Fibroblast of lung (primary cell): ENCODE results near the gene NEU2. TPM values are rescaled to one million over a fixed set of nuclear protein-coding genes. Genes with fewer than 3 reads are reported as not detected.

Experiments used
- DNase-seq, 2 donors: peaks; one replicate each; pipeline versions ENCODE4 v3.0.0 to v3.0.0-alpha.2; 2010; ENCODE audit warnings: low read depth in 2 of 2
- H2AFZ ChIP-seq: 2 replicates; pipeline ENCODE4 v1.5.1; 2012; ENCODE audit warnings: low read length, control low read depth, inconsistent platforms
- H3K27ac ChIP-seq: 2 replicates; pipeline ENCODE4 v1.5.1; 2011; ENCODE audit warnings: low read length, control low read depth; ENCODE audit not compliant: insufficient read depth
- H3K27me3 ChIP-seq: 2 replicates; pipeline ENCODE4 v1.5.1; 2011; ENCODE audit warnings: mild to moderate bottlenecking, low read length; ENCODE audit not compliant: control insufficient read depth, insufficient read depth
- H3K36me3 ChIP-seq: 2 replicates; pipeline ENCODE4 v1.5.1; 2011; ENCODE audit warnings: low read length; ENCODE audit not compliant: control insufficient read depth, insufficient read depth
- H3K4me1 ChIP-seq: 2 replicates; pipeline ENCODE4 v1.5.1; 2011; ENCODE audit warnings: low read length; ENCODE audit not compliant: control insufficient read depth, insufficient read depth; ENCODE audit errors: extremely low read depth
- H3K4me2 ChIP-seq: 2 replicates; pipeline ENCODE4 v1.5.1; 2011; ENCODE audit warnings: low read length, control low read depth; ENCODE audit not compliant: insufficient read depth; ENCODE audit errors: extremely low read depth
- H3K4me3 ChIP-seq, 4 experiments: fragments of 200-600 bp in 1 of 4; sonication (generic) in 1 of 4; replicated peaks in 1 of 4; 2 replicates each; pipeline ENCODE4 v1.5.1; 2011 to 2016; ENCODE audit warnings: low read length in 4 of 4, low read depth in 3 of 4, mild to moderate bottlenecking in 3 of 4, control low read depth in 2 of 4, inconsistent platforms in 1 of 4, mixed read lengths in 1 of 4; ENCODE audit not compliant: insufficient read depth in 1 of 4; ENCODE audit errors: control extremely low read depth in 1 of 4
- H3K79me2 ChIP-seq: 2 replicates; pipeline ENCODE4 v1.5.1; 2012; ENCODE audit warnings: mild to moderate bottlenecking, low read length, inconsistent platforms; ENCODE audit not compliant: control insufficient read depth, insufficient read depth
- H3K9ac ChIP-seq: 2 replicates; pipeline ENCODE4 v1.5.1; 2011; ENCODE audit warnings: mild to moderate bottlenecking, low read length, control low read depth; ENCODE audit not compliant: insufficient read depth
- H3K9me3 ChIP-seq: 2 replicates; pipeline ENCODE4 v1.5.1; 2012; ENCODE audit warnings: low read depth, low read length; ENCODE audit not compliant: control insufficient read depth, insufficient read depth
- H4K20me1 ChIP-seq: 2 replicates; pipeline ENCODE4 v1.5.1; 2011; ENCODE audit warnings: low read length; ENCODE audit not compliant: control insufficient read depth, insufficient read depth; ENCODE audit errors: extremely low read depth
- CTCF ChIP-seq, 2 donors: IDR thresholded peaks in 1 of 2; conservative IDR thresholded peaks in 1 of 2; 1 replicate in 1 of 2; 2 replicates in 1 of 2; pipeline ENCODE4 v1.5.1; 2011 to 2012; ENCODE audit warnings: low read length in 2 of 2, control low read depth in 1 of 2, inconsistent platforms in 1 of 2, low read depth in 1 of 2, mild to moderate bottlenecking in 1 of 2
- EZH2 ChIP-seq: IDR thresholded peaks from 2 replicates; pipeline ENCODE4 v1.5.1; 2012; ENCODE audit warnings: low read length, control low read depth, mild to moderate bottlenecking; ENCODE audit errors: missing control alignments
- polyA plus RNA-seq, 2 donors: library from polyadenylated mRNA; depleted of rRNA in 1 of 2; stranded (reverse) in 1 of 2; unstranded in 1 of 2; fragments of >200 nt; gene quantifications; 2 replicates each; pipeline ENCODE4 v1.2.1, GENCODE V29; 2011 to 2012; ENCODE audit warnings: missing spikeins in 1 of 2
- total RNA-seq: library from RNA; depleted of rRNA; stranded (reverse); fragments of >200 nt; gene quantifications from 2 replicates; pipeline ENCODE4 v1.2.1, GENCODE V29; 2014

Gene NEU2
- total and polyA plus RNA-seq, 2 donors (not counting 1 experiment from before 2014, with no cell fraction given): not detected

GRCh38 chr2:233079473-233079877, 47.0 kb downstream of the NEU2 start:
- Histone ChIP-seq H3K9ac (no peak overlapping the region), H3K4me2 (no peak overlapping the region), H3K27ac (no peak overlapping the region), H3K4me3 (no peak overlapping the region), H4K20me1 (no peaks in the 10 kb centered on the region), H3K27me3 (peaks cover 4% of the 10 kb centered on the region), H3K4me1 (no peaks in the 10 kb centered on the region), H2AFZ (no peak overlapping the region), H3K79me2 (no peaks in the 10 kb centered on the region), H3K9me3 (no peaks in the 10 kb centered on the region), H3K36me3 (no peaks in the 10 kb centered on the region)
- no peak for TF ChIP-seq CTCF (conservative IDR thresholded peaks at IDR 0.05 in 1 of 2, IDR thresholded peaks at IDR 0.05 in 1 of 2; ENCODE audit: low read depth in 1 of 2, low read length in 2 of 2)
- TF ChIP-seq EZH2: no peak
- DNase-seq: no peak

- Histone ChIP-seq H3K9me3 (no peaks in the 10 kb centered on the region), H3K4me1 (no peaks in the 10 kb centered on the region), H3K27me3 (peaks cover 4% of the 10 kb centered on the region), H3K4me2 (no peak overlapping the region), H3K27ac (no peak overlapping the region), H2AFZ (no peak overlapping the region), H3K79me2 (no peaks in the 10 kb centered on the region), H3K9ac (no peak overlapping the region), H3K4me3 (no peak overlapping the region), H4K20me1 (no peaks in the 10 kb centered on the region), H3K36me3 (no peaks in the 10 kb centered on the region)
- TF ChIP-seq CTCF (conservative IDR thresholded peaks at IDR 0.05 in 1 of 2, IDR thresholded peaks at IDR 0.05 in 1 of 2; ENCODE audit: low read depth in 1 of 2, low read length in 2 of 2) (no peak), EZH2 (no peak)
- DNase-seq: no peak
Observed at GRCh38 chr2:233079953-233080835, 47.7 kb downstream of the NEU2 start.

GRCh38 chr2:233080836-233081229, 48.4 kb downstream of the NEU2 start:
- no peak overlapping the region for H3K4me3 ChIP-seq
- H3K27ac ChIP-seq: no peak overlapping the region

More at GRCh38 chr2:233080836-233081229, 48.4 kb downstream of the NEU2 start:
- H3K4me1 ChIP-seq: no peaks in the 10 kb centered on the region
- no peak overlapping the region for H3K4me2 ChIP-seq
- no peaks in the 10 kb centered on the region for H3K36me3 ChIP-seq
- no peak for TF ChIP-seq CTCF (conservative IDR thresholded peaks at IDR 0.05 in 1 of 2, IDR thresholded peaks at IDR 0.05 in 1 of 2; ENCODE audit: low read depth in 1 of 2, low read length in 2 of 2)
- no peak for TF ChIP-seq EZH2
- H2AFZ ChIP-seq: no peak overlapping the region
- H3K79me2 ChIP-seq: no peaks in the 10 kb centered on the region
- no peaks in the 10 kb centered on the region for H3K9me3 ChIP-seq
- DNase-seq: no peak
- H3K27me3 ChIP-seq: peaks cover 7% of the 10 kb centered on the region
- H4K20me1 ChIP-seq: no peaks in the 10 kb centered on the region
- H3K9ac ChIP-seq: no peak overlapping the region
